OCI-LY7 (cell line): Measurements from ENCODE around the gene SIK3. TPM values are rescaled to one million over a fixed set of nuclear protein-coding genes. Genes with fewer than 3 reads are reported as not detected.

Experiments used
- BruUV-seq: library from RNA; stranded (reverse); fragments of 400-500 nt; replicated peaks from 2 replicates; lab custom pipeline; 2021; lab: Mats Ljungman, UMichigan
- CTCF ChIA-PET: fragments of 300-600 bp; sonication (Branson Sonifier 250); formaldehyde crosslinking; loops from one replicate; lab custom pipeline; 2022; ENCODE audit warnings: antibody characterized with exemption; ENCODE audit not compliant: unreplicated experiment; lab: Charles Lee
- POLR2A ChIA-PET: fragments of 300-600 bp; sonication (Branson Sonifier 250); formaldehyde crosslinking; loops from one replicate; lab custom pipeline; 2022; ENCODE audit warnings: antibody characterized with exemption; lab: Charles Lee
- DNase-seq: peaks from one replicate; pipeline ENCODE4 v3.0.0-alpha.2; 2015; ENCODE audit warnings: low spot score
- H2AFZ ChIP-seq: fragments of 200-600 bp; sonication (generic), shearing (Covaris generic); 2 replicates; pipeline ENCODE4 v1.6.1; 2014; ENCODE audit warnings: mild to moderate bottlenecking, antibody characterized with exemption, low read length, moderate library complexity
- H3K27ac ChIP-seq: fragments of 200-600 bp; sonication (generic); 2 replicates; pipeline ENCODE4 v1.5.1; 2014; ENCODE audit warnings: mixed run types, low read depth, mild to moderate bottlenecking, moderate library complexity, low read length, inconsistent platforms; ENCODE audit not compliant: poor library complexity, severe bottlenecking
- H3K36me3 ChIP-seq: fragments of 200-600 bp; sonication (generic); 2 replicates; pipeline ENCODE4 v1.6.1; 2014; ENCODE audit warnings: mild to moderate bottlenecking, antibody characterized with exemption, low read length, moderate library complexity, mixed read lengths; ENCODE audit not compliant: insufficient read depth
- H3K4me1 ChIP-seq: fragments of 200-600 bp; sonication (generic); 2 replicates; pipeline ENCODE4 v1.5.1; 2014; ENCODE audit warnings: mild to moderate bottlenecking, low read length; ENCODE audit not compliant: insufficient read depth, poor library complexity, severe bottlenecking
- H3K4me2 ChIP-seq: fragments of 200-600 bp; sonication (generic); 2 replicates; pipeline ENCODE4 v1.6.1; 2014; ENCODE audit warnings: mild to moderate bottlenecking, low read length
- H3K4me3 ChIP-seq: fragments of 200-600 bp; sonication (generic); 2 replicates; pipeline ENCODE4 v1.5.1; 2014; ENCODE audit warnings: mild to moderate bottlenecking, low read depth, low read length; ENCODE audit not compliant: poor library complexity, severe bottlenecking
- H3K79me2 ChIP-seq: fragments of 200-600 bp; sonication (generic); 2 replicates; pipeline ENCODE4 v1.6.1; 2016; ENCODE audit warnings: low read depth, mild to moderate bottlenecking, low read length, moderate library complexity, mixed read lengths; ENCODE audit not compliant: insufficient read depth
- H3K9me2 ChIP-seq: fragments of 200-600 bp; sonication (generic); 2 replicates; pipeline ENCODE4 v1.6.1; 2016; ENCODE audit warnings: mild to moderate bottlenecking, low read length, mixed read lengths; ENCODE audit not compliant: insufficient read depth
- H3K9me3 ChIP-seq: fragments of 200-600 bp; sonication (generic); 2 replicates; pipeline ENCODE4 v1.6.1; 2014; ENCODE audit warnings: mild to moderate bottlenecking, mixed run types, low read length, mixed read lengths
- H4K20me1 ChIP-seq: fragments of 200-600 bp; sonication (generic); 2 replicates; pipeline ENCODE4 v1.6.1; 2014; ENCODE audit warnings: mild to moderate bottlenecking, antibody characterized with exemption, low read length, moderate library complexity, mixed read lengths; ENCODE audit not compliant: insufficient read depth
- CTCF ChIP-seq: fragments of 200-600 bp; sonication (generic); conservative IDR thresholded peaks from 2 replicates; pipeline ENCODE4 v1.5.1; 2014; ENCODE audit warnings: mild to moderate bottlenecking, antibody characterized with exemption, low read length, moderate library complexity, mixed read lengths
- EZH2phosphoT487 ChIP-seq: fragments of 200-600 bp; sonication (generic); IDR thresholded peaks from 2 replicates; pipeline ENCODE4 v1.6.1; 2018; ENCODE audit warnings: low read depth, borderline replicate concordance, mild to moderate bottlenecking, mixed run types, antibody characterized with exemption, low read length, moderate library complexity, mixed read lengths
- intact Hi-C: fragments of 100-400 bp; cut with micrococcal nuclease; formaldehyde crosslinking; loops from one replicate; pipeline ENCODE4 v1.10.0; 2022; ENCODE audit not compliant: unreplicated experiment
- total RNA-seq, 2 experiments: library from RNA; depleted of rRNA in 1 of 2; stranded (reverse); fragments of >200 nt in 1 of 2; shearing (Covaris generic) in 1 of 2; gene quantifications; 2 replicates each; pipeline ENCODE4 v1.2.3, GENCODE V29; 2014 to 2022

Gene SIK3
- total RNA-seq, 2 experiments from 2014 or later: 29.3 to 72.9 TPM

- no peaks in the 10 kb centered on the region for H3K9me2 ChIP-seq
- ChIA-PET POLR2A (interaction anchor here (1.2 to 1.4 kb wide), 3 partner anchors 9 to 17 kb away, joined by 3 to 4 read pairs (median 3); no protein-coding TSS in a partner anchor), CTCF (interaction anchor here (1.0 kb wide), 2 partner anchors 13 to 14 kb away, joined by 3 read pairs; no protein-coding TSS in a partner anchor)
- H4K20me1 ChIP-seq: no peaks in the 10 kb centered on the region
- no peaks in the 10 kb centered on the region for H3K79me2 ChIP-seq
- intact Hi-C loops: no loop called here
- H2AFZ ChIP-seq: no peak overlapping the region
- TF ChIP-seq CTCF: no peak
- no peak for TF ChIP-seq EZH2phosphoT487
- BruUV-seq: no TSS peak
- H3K27ac ChIP-seq: no peak overlapping the region
- DNase-seq: no peak
- H3K9me3 ChIP-seq: no peaks in the 10 kb centered on the region
- H3K4me1 ChIP-seq: peaks cover 28% of the 10 kb centered on the region
- H3K4me2 ChIP-seq: 0 out of 2 replicates have a peak overlapping the region, but pooled peaks have one; percentile 43
- H3K36me3 ChIP-seq: peaks cover 75% of the 10 kb centered on the region
- no peak overlapping the region for H3K4me3 ChIP-seq
Measured at GRCh38 chr11:116852261-116853031, 245.8 kb downstream of the SIK3 start.

GRCh38 chr11:116851626-116852025 lies 246.6 kb downstream of the SIK3 start:
- peaks cover 75% of the 10 kb centered on the region for H3K36me3 ChIP-seq
- no peak overlapping the region for H3K4me3 ChIP-seq
- intact Hi-C loops: no loop called here
- no peak overlapping the region for H2AFZ ChIP-seq
- no peak overlapping the region for H3K27ac ChIP-seq
- no peaks in the 10 kb centered on the region for H3K79me2 ChIP-seq
- TF ChIP-seq EZH2phosphoT487 (no peak), CTCF (no peak)
- no TSS peak for BruUV-seq
- POLR2A ChIA-PET: interaction anchor here (1.2 to 1.3 kb wide), 2 partner anchors 9 to 16 kb away, joined by 3 read pairs; no protein-coding TSS in a partner anchor
- peaks cover 28% of the 10 kb centered on the region for H3K4me1 ChIP-seq
- no peak for DNase-seq
- H3K4me2 ChIP-seq: no peak overlapping the region
- H3K9me2 ChIP-seq: no peaks in the 10 kb centered on the region
- no peaks in the 10 kb centered on the region for H3K9me3 ChIP-seq
- CTCF ChIA-PET: interaction anchor here (1.0 kb wide), 1 partner anchor 15 kb away, joined by 3 read pairs; no protein-coding TSS in a partner anchor
- H4K20me1 ChIP-seq: no peaks in the 10 kb centered on the region

GRCh38 chr11:116849486-116849885 lies 248.7 kb downstream of the SIK3 start:
- Histone ChIP-seq H3K9me3 (no peaks in the 10 kb centered on the region), H3K4me2 (no peak overlapping the region), H3K79me2 (no peaks in the 10 kb centered on the region), H3K9me2 (no peaks in the 10 kb centered on the region), H3K4me1 (peaks cover 28% of the 10 kb centered on the region), H3K36me3 (peaks cover 81% of the 10 kb centered on the region), H3K27ac (no peak overlapping the region), H4K20me1 (no peaks in the 10 kb centered on the region), H2AFZ (no peak overlapping the region), H3K4me3 (no peak overlapping the region)
- no peak for DNase-seq
- no TSS peak for BruUV-seq
- CTCF ChIA-PET: no interaction called here
- TF ChIP-seq CTCF (no peak), EZH2phosphoT487 (no peak)
- POLR2A ChIA-PET: interaction anchor here (1.0 kb wide), 1 partner anchor 260 kb away, joined by 3 read pairs; no protein-coding TSS in a partner anchor
- intact Hi-C loops: no loop called here
